K562 (cell line): Measurements from ENCODE around the gene MAP4K4. TPM values are rescaled to one million over a fixed set of nuclear protein-coding genes. Genes with fewer than 3 reads are reported as not detected.

Source experiments
- C11orf30 ChIP-seq: fragments of 450-650 bp; IDR thresholded peaks from 2 replicates; pipeline ENCODE4 v1.6.1; 2016; ENCODE audit warnings: low read depth, mild to moderate bottlenecking
- CC2D1A ChIP-seq: fragments of 450-650 bp; IDR thresholded peaks from 2 replicates; pipeline ENCODE4 v1.6.1; 2017; ENCODE audit warnings: mild to moderate bottlenecking
- ELF4 ChIP-seq: fragments of 450-650 bp; formaldehyde crosslinking; IDR thresholded peaks from 2 replicates; pipeline ENCODE4 v1.4.0; 2022; ENCODE audit warnings: missing genetic modification characterization
- FOSL1 ChIP-seq: fragments of 200-800 bp; sonication (Bioruptor generic); conservative IDR thresholded peaks from 2 replicates; pipeline ENCODE4 v1.6.1; 2016; ENCODE audit warnings: missing genetic modification characterization, missing compliant biosample characterization
- HCFC1 ChIP-seq: IDR thresholded peaks from 2 replicates; pipeline ENCODE4 v1.6.1; 2012; ENCODE audit warnings: low read depth, low read length, improper control_type of control experiment
- HOXB6 ChIP-seq: fragments of 250-450 bp; sonication (Bioruptor Pico); IDR thresholded peaks from 2 replicates; pipeline ENCODE4 v1.5.1; 2022; ENCODE audit warnings: mild to moderate bottlenecking, borderline replicate concordance
- JUNB ChIP-seq: fragments of 450-650 bp; formaldehyde crosslinking; conservative IDR thresholded peaks from 2 replicates; pipeline ENCODE4 v1.4.0; 2020; ENCODE audit warnings: mild to moderate bottlenecking
- KAT8 ChIP-seq: fragments of 450-650 bp; IDR thresholded peaks from 2 replicates; pipeline ENCODE4 v1.6.1; 2016; ENCODE audit warnings: low read depth, mild to moderate bottlenecking
- LCOR ChIP-seq: sonication (generic); formaldehyde crosslinking; IDR thresholded peaks from 2 replicates; pipeline ENCODE4 v1.8.0; 2022; ENCODE audit warnings: mild to moderate bottlenecking, missing genetic modification reagents
- NELFE ChIP-seq: IDR thresholded peaks from 2 replicates; pipeline ENCODE4 v1.6.1; 2011; ENCODE audit warnings: mild to moderate bottlenecking; ENCODE audit not compliant: insufficient read depth, insufficient read length
- NKRF ChIP-seq: fragments of 450-650 bp; IDR thresholded peaks from 2 replicates; pipeline ENCODE4 v1.6.1; 2016; ENCODE audit warnings: borderline replicate concordance
- NUFIP1 ChIP-seq: fragments of 450-650 bp; IDR thresholded peaks from 2 replicates; pipeline ENCODE4 v1.6.1; 2018; ENCODE audit not compliant: partially characterized antibody
- RBM14 ChIP-seq: fragments of 200-400 bp; formaldehyde crosslinking; IDR thresholded peaks from 2 replicates; pipeline ENCODE4 v1.6.1; 2018; ENCODE audit warnings: low read depth, mild to moderate bottlenecking, low read length, moderate library complexity, borderline replicate concordance; ENCODE audit not compliant: insufficient read depth
- SIRT6 ChIP-seq: IDR thresholded peaks from one replicate; pipeline ENCODE4 v1.6.1; 2012; ENCODE audit warnings: low read depth, mild to moderate bottlenecking, control low read depth, inconsistent platforms, low read length, moderate library complexity
- SMARCA4 ChIP-seq: fragments of 450-650 bp; IDR thresholded peaks from 2 replicates; pipeline ENCODE4 v1.6.1; 2016
- SMARCB1 ChIP-seq: IDR thresholded peaks from 2 replicates; pipeline ENCODE4 v1.6.1; 2011; ENCODE audit warnings: improper control_type of control experiment, low read depth; ENCODE audit not compliant: insufficient read length
- TCF3 ChIP-seq: sonication (generic); formaldehyde crosslinking; IDR thresholded peaks from 2 replicates; pipeline ENCODE4 v1.4.0; 2020; ENCODE audit warnings: mild to moderate bottlenecking, missing genetic modification reagents
- TRIM24 ChIP-seq, 2 experiments: fragments of 450-650 bp; IDR thresholded peaks; 2 replicates each; pipeline ENCODE4 v1.6.1; 2016
- U2AF1 ChIP-seq: fragments of 200-400 bp; formaldehyde crosslinking; optimal IDR thresholded peaks from 2 replicates; pipeline ENCODE3; 2017; ENCODE audit warnings: mild to moderate bottlenecking, low read depth, low read length, moderate library complexity
- ZBED1 ChIP-seq: IDR thresholded peaks from 2 replicates; pipeline ENCODE4 v1.6.1; 2014
- ZBTB17 ChIP-seq: fragments of 450-650 bp; formaldehyde crosslinking; IDR thresholded peaks from 2 replicates; pipeline ENCODE4 v1.4.0; 2020; ENCODE audit warnings: mild to moderate bottlenecking
- ZNF511 ChIP-seq: sonication (generic); formaldehyde crosslinking; IDR thresholded peaks from 2 replicates; pipeline ENCODE4 v1.8.0; 2022; ENCODE audit warnings: mild to moderate bottlenecking, missing genetic modification reagents
- ZNF561 ChIP-seq: fragments of 450-650 bp; formaldehyde crosslinking; conservative IDR thresholded peaks from 2 replicates; pipeline ENCODE4 v1.4.0; 2020; ENCODE audit warnings: mild to moderate bottlenecking, moderate library complexity
- ZNF584 ChIP-seq: fragments of 200-800 bp; sonication (Bioruptor generic); IDR thresholded peaks from 2 replicates; pipeline ENCODE4 v1.6.1; 2016; ENCODE audit warnings: low read depth, mild to moderate bottlenecking, missing genetic modification characterization, missing compliant biosample characterization
- ZSCAN32 ChIP-seq: fragments of 450-650 bp; formaldehyde crosslinking; IDR thresholded peaks from 2 replicates; pipeline ENCODE4 v1.4.0; 2020; ENCODE audit warnings: mild to moderate bottlenecking, moderate library complexity
- polyA plus RNA-seq, 8 experiments: library from polyadenylated mRNA; depleted of rRNA in 4 of 8; stranded (reverse) in 5 of 8; unstranded in 3 of 8; fragments of >200 nt; fragmentation: Nextera tagmentation in 2 of 8; fragmentation: Illumina TruSeq in 1 of 8; extraction: Ambion mirVana in 2 of 8; extraction: Trizol in 1 of 8; gene quantifications; 2 replicates each; pipeline versions ENCODE4 v1.2.1 to v1.2.3, GENCODE V29; 2011 to 2014; ENCODE audit warnings: inconsistent platforms in 1 of 8, missing spikeins in 1 of 8
- total RNA-seq, 7 experiments: library from RNA; depleted of rRNA in 6 of 7; stranded (reverse); fragments of >200 nt in 6 of 7; fragmentation: Illumina TruSeq in 2 of 7; extraction: Trizol in 2 of 7; gene quantifications; 2 replicates each; pipeline versions ENCODE4 v1.2.1 to v1.2.3, GENCODE V29; 2011 to 2021; ENCODE audit warnings: low replicate concordance in 1 of 7
- TF ChIP-seq, protein P1 (sequence below): fragments of 200-800 bp; sonication (Bioruptor generic); IDR thresholded peaks from 2 replicates; pipeline ENCODE4 v1.6.1; 2017; ENCODE audit warnings: missing genetic modification characterization, missing compliant biosample characterization
- TF ChIP-seq, protein P2 (sequence below): fragments of 250-450 bp; sonication (Bioruptor Pico); IDR thresholded peaks from 2 replicates; pipeline ENCODE4 v1.5.0; 2021

The MAP4K4 gene
- total and polyA plus RNA-seq, 9 of the 15 experiments (the other 6 are each of a cell fraction or from before 2014, with no cell fraction given), result 7.6 to 76.4 (median 50.6) TPM

DNA sequence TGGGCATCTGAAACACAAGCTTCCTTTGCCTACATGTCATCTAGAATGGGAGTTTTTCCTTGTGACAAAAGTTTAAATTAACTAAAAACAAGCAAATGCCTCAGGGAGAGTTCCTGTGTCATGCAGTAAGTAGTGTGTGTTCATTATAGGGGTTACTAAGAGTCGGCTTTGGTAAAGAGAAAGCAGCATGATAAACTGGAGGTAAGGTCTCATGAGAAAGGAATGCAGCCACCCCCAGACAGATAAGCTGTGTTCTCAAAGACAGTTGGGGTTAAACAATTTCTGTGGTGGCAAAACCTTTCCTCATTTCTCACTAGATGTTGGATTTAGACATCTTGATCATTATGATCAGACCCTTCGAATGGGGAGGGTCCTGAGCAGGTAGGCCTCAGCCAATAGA, 129.7 kb downstream of the MAP4K4 start (continued):
- TF ChIP-seq, protein P1, sequence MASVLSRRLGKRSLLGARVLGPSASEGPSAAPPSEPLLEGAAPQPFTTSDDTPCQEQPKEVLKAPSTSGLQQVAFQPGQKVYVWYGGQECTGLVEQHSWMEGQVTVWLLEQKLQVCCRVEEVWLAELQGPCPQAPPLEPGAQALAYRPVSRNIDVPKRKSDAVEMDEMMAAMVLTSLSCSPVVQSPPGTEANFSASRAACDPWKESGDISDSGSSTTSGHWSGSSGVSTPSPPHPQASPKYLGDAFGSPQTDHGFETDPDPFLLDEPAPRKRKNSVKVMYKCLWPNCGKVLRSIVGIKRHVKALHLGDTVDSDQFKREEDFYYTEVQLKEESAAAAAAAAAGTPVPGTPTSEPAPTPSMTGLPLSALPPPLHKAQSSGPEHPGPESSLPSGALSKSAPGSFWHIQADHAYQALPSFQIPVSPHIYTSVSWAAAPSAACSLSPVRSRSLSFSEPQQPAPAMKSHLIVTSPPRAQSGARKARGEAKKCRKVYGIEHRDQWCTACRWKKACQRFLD (CRISPR knock-in tag), result no peak
- TF ChIP-seq ZNF511 (no peak), NUFIP1 (no peak), ELF4 (CRISPR knock-in tag) (0 out of 2 replicates have a peak, but pooled peaks have one; percentile 56), HOXB6 (CRISPR knock-in tag) (no peak), RBM14 (no peak), FOSL1 (tag) (peak; percentile 91), ZBED1 (no peak), LCOR (CRISPR knock-in tag) (0 out of 2 replicates have a peak, but pooled peaks have one; percentile 22), C11orf30 (no peak), NKRF (no peak), SMARCA4 (peak; percentile 38; the same call in 1 of the 2 replicates), ZNF561 (CRISPR knock-in tag) (no peak), TCF3 (CRISPR knock-in tag) (peak; percentile 59), ZSCAN32 (CRISPR knock-in tag) (no peak), JUNB (CRISPR knock-in tag) (no peak), SMARCB1 (no peak), SIRT6 (no peak), ZBTB17 (CRISPR knock-in tag) (no peak), NELFE (no peak), KAT8 (no peak), HCFC1 (no peak), TRIM24 (IDR thresholded peaks at IDR 0.05) (no peak), CC2D1A (no peak), U2AF1 (no peak), ZNF584 (no peak)
- TF ChIP-seq, protein P2, sequence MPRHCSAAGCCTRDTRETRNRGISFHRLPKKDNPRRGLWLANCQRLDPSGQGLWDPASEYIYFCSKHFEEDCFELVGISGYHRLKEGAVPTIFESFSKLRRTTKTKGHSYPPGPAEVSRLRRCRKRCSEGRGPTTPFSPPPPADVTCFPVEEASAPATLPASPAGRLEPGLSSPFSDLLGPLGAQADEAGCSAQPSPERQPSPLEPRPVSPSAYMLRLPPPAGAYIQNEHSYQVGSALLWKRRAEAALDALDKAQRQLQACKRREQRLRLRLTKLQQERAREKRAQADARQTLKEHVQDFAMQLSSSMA (CRISPR knock-in tag), result no peak
